Nephron (organoid): ENCODE data around the gene ZBTB20.

Experiments used
- H3K27ac Mint-ChIP-seq, 3 experiments: 2 replicates each; pipeline ENCODE4 v1.8.0; 2020; ENCODE audit warnings: mixed read lengths in 3 of 3, mild to moderate bottlenecking in 2 of 3, moderate library complexity in 1 of 3
- H3K27me3 Mint-ChIP-seq: 2 replicates; pipeline ENCODE4 v1.8.0; 2021; ENCODE audit warnings: low read depth, mild to moderate bottlenecking, moderate library complexity, mixed read lengths
- H3K36me3 Mint-ChIP-seq: 2 replicates; pipeline ENCODE4 v1.8.0; 2020; ENCODE audit warnings: low read depth, mixed read lengths
- H3K4me1 Mint-ChIP-seq: 2 replicates; pipeline ENCODE4 v1.8.0; 2020; ENCODE audit warnings: mixed read lengths
- H3K4me3 Mint-ChIP-seq, 3 experiments: 2 replicates each; pipeline ENCODE4 v1.8.0; 2020; ENCODE audit warnings: mild to moderate bottlenecking in 3 of 3, mixed read lengths in 3 of 3, moderate library complexity in 2 of 3
- H3K9me3 Mint-ChIP-seq: 2 replicates; pipeline ENCODE4 v1.8.0; 2020; ENCODE audit warnings: mixed read lengths
- TF ChIP-seq, protein P1 (sequence below), 3 experiments: fragments of 200-600 bp; sonication (generic); IDR thresholded peaks; one replicate each; pipeline ENCODE4 v1.5.0; 2021; ENCODE audit warnings: antibody characterized with exemption in 3 of 3; ENCODE audit not compliant: unreplicated experiment in 3 of 3

The ZBTB20 gene

GRCh38 chr3:114376516-114377185, 770.4 kb downstream of the ZBTB20 start:
- TF ChIP-seq, protein P1, sequence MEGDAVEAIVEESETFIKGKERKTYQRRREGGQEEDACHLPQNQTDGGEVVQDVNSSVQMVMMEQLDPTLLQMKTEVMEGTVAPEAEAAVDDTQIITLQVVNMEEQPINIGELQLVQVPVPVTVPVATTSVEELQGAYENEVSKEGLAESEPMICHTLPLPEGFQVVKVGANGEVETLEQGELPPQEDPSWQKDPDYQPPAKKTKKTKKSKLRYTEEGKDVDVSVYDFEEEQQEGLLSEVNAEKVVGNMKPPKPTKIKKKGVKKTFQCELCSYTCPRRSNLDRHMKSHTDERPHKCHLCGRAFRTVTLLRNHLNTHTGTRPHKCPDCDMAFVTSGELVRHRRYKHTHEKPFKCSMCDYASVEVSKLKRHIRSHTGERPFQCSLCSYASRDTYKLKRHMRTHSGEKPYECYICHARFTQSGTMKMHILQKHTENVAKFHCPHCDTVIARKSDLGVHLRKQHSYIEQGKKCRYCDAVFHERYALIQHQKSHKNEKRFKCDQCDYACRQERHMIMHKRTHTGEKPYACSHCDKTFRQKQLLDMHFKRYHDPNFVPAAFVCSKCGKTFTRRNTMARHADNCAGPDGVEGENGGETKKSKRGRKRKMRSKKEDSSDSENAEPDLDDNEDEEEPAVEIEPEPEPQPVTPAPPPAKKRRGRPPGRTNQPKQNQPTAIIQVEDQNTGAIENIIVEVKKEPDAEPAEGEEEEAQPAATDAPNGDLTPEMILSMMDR (IDR thresholded peaks at IDR 0.05; ENCODE audit: unreplicated experiment in 3 of 3): no peak

DNA sequence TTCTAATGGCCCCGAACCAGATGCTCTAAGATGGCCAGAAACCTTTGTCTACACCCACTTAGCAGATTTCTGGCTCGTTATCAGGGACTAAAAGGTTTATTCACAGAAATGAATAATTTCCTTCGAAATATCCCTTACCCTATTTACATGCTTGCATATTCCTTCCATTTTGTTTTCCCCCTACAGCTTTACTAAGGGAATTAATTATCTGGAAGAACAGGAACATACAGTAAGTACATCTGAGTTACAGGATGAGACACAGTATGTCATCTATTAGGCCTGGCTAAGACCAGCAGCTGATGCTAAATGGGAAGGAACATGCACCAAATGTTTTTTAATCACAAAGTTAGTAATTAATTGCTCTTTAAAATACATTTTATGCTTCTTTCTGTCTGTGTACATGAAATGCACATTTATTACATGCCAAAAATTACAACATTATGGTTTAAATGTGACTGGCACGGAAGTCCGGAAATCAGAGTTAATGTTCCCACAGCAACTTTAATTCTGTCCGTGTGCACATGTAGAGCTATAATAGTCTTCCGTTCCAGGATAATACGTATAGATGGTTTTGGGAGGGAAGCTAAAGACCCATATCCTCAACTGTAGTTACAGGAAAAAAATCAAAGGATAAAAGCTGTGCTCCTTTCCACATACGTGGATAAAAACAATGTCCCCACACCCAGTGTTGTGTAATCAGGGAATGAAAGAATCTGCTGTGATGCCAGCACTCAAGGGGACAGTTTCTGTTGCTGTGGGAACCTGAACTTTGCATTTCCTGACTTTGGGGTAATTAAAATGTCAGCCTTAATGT, 771.3 kb downstream of the ZBTB20 start:
- H3K27ac Mint-ChIP-seq: peak overlapping the region; percentile 23 to 54 (median 33)
- no peaks in the 10 kb centered on the region for H3K9me3 Mint-ChIP-seq
- no peaks in the 10 kb centered on the region for H3K27me3 Mint-ChIP-seq
- H3K4me3 Mint-ChIP-seq: no peak overlapping the region
- H3K4me1 Mint-ChIP-seq: peaks cover 68% of the 10 kb centered on the region
- peaks cover 20% of the 10 kb centered on the region for H3K36me3 Mint-ChIP-seq
- TF ChIP-seq, protein P1 (IDR thresholded peaks at IDR 0.05; ENCODE audit: unreplicated experiment in 3 of 3): no peak

More at GRCh38 chr3:114376516-114377185, 770.4 kb downstream of the ZBTB20 start:
- no peaks in the 10 kb centered on the region for H3K9me3 Mint-ChIP-seq
- no peak overlapping the region for H3K4me3 Mint-ChIP-seq
- H3K36me3 Mint-ChIP-seq: peaks cover 20% of the 10 kb centered on the region
- no peaks in the 10 kb centered on the region for H3K27me3 Mint-ChIP-seq
- H3K27ac Mint-ChIP-seq: peak overlapping the region; percentile 23 to 54 (median 33)
- peaks cover 65% of the 10 kb centered on the region for H3K4me1 Mint-ChIP-seq

DNA sequence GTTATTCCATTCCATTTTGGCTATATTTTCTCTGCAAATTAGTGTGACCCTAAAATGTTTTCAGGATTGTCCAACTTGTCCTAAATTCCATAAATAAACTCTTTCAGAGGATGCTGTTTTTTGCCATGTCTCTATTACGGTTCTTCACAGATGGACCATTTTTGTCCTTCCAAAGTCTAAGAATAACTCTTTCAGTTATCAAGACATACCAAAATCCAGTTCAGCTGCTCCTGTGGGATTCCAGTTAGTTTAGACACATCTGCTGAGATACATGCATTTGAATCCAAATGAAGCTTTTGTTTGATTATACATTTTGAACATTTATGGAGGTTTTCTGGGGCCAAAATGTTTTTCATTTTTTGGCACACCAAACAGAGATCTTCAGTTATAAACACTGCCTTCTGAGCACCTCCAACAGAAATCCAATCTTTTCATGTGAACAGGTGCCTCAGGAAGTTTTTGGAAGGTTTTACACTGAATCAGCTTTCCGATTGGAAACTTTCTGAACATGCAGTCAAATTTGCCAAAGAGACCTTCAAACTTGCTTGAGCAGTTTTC, 772.6 kb downstream of the ZBTB20 start:
- peaks cover 20% of the 10 kb centered on the region for H3K36me3 Mint-ChIP-seq
- TF ChIP-seq, protein P1 (IDR thresholded peaks at IDR 0.05; ENCODE audit: unreplicated experiment in 3 of 3): no peak
- H3K27ac Mint-ChIP-seq: peak overlapping the region; percentile 13 to 23 (median 14)
- H3K27me3 Mint-ChIP-seq: no peaks in the 10 kb centered on the region
- no peaks in the 10 kb centered on the region for H3K9me3 Mint-ChIP-seq
- H3K4me1 Mint-ChIP-seq: peaks cover 57% of the 10 kb centered on the region
- H3K4me3 Mint-ChIP-seq: no peak overlapping the region

GRCh38 chr3:114370537-114371174, 776.4 kb downstream of the ZBTB20 start:
- TF ChIP-seq, protein P1 (IDR thresholded peaks at IDR 0.05; ENCODE audit: unreplicated experiment in 3 of 3): no peak
- Mint-ChIP-seq H3K27ac (no peak overlapping the region), H3K36me3 (no peaks in the 10 kb centered on the region), H3K4me3 (no peak overlapping the region), H3K27me3 (no peaks in the 10 kb centered on the region), H3K9me3 (no peaks in the 10 kb centered on the region), H3K4me1 (peaks cover 47% of the 10 kb centered on the region)

- TF ChIP-seq, protein P1 (IDR thresholded peaks at IDR 0.05; ENCODE audit: unreplicated experiment in 3 of 3): no peak
- no peak overlapping the region for H3K27ac Mint-ChIP-seq
- no peaks in the 10 kb centered on the region for H3K9me3 Mint-ChIP-seq
- H3K27me3 Mint-ChIP-seq: no peaks in the 10 kb centered on the region
- H3K4me3 Mint-ChIP-seq: no peak overlapping the region
- peaks cover 49% of the 10 kb centered on the region for H3K4me1 Mint-ChIP-seq
- H3K36me3 Mint-ChIP-seq: no peaks in the 10 kb centered on the region
Observed at GRCh38 chr3:114365909-114366308, 781.2 kb downstream of the ZBTB20 start.
